SK-N-SH (cell line): ENCODE data around the gene SIK1.

Experiments used
- CHD2 ChIP-seq: fragments of 150-350 bp; IDR thresholded peaks from 2 replicates; pipeline ENCODE4 v1.6.1; 2018; ENCODE audit warnings: low read length; ENCODE audit not compliant: partially characterized antibody
- EP300 ChIP-seq, 2 experiments: IDR thresholded peaks; 2 replicates each; pipeline versions ENCODE4 v1.4.0 to v1.6.1; 2012; ENCODE audit warnings: borderline replicate concordance in 1 of 2, low read depth in 1 of 2, low read length in 1 of 2
- EZH2phosphoT487 ChIP-seq: fragments of 200-600 bp; sonication (generic); IDR thresholded peaks from 2 replicates; pipeline ENCODE4 v1.6.1; 2017; ENCODE audit warnings: low read depth, mixed run types, mild to moderate bottlenecking, antibody characterized with exemption, moderate library complexity, borderline replicate concordance
- FOSL2 ChIP-seq: IDR thresholded peaks from 2 replicates; pipeline ENCODE4 v1.4.0; 2012; ENCODE audit warnings: low read depth, mild to moderate bottlenecking, moderate library complexity, borderline replicate concordance
- GABPA ChIP-seq: IDR thresholded peaks from 2 replicates; pipeline ENCODE4 v1.4.0; 2012; ENCODE audit warnings: low read depth, mild to moderate bottlenecking
- JUND ChIP-seq: IDR thresholded peaks from 2 replicates; pipeline ENCODE4 v1.4.0; 2012
- POLR2AphosphoS5 ChIP-seq: IDR thresholded peaks from 2 replicates; pipeline ENCODE4 v1.6.1; 2012; ENCODE audit warnings: low read depth, low read length
- RXRA ChIP-seq: IDR thresholded peaks from 2 replicates; pipeline ENCODE4 v1.4.0; 2012; ENCODE audit warnings: low read depth, mild to moderate bottlenecking, borderline replicate concordance
- TAF1 ChIP-seq: IDR thresholded peaks from 2 replicates; pipeline ENCODE4 v1.6.1; 2012; ENCODE audit warnings: low read depth, mild to moderate bottlenecking, low read length, moderate library complexity, borderline replicate concordance
- TF ChIP-seq, protein P1 (sequence below): IDR thresholded peaks from 2 replicates; pipeline ENCODE4 v1.4.0; 2012; ENCODE audit warnings: low read depth
- TF ChIP-seq, protein P2 (sequence below): IDR thresholded peaks from 2 replicates; pipeline ENCODE4 v1.4.0; 2012; ENCODE audit warnings: low read depth, borderline replicate concordance
- TF ChIP-seq, protein P3 (sequence below): fragments of 200-600 bp; sonication (generic); IDR thresholded peaks from 2 replicates; pipeline ENCODE4 v1.6.1; 2017; ENCODE audit warnings: antibody characterized with exemption, mild to moderate bottlenecking, moderate library complexity
- TF ChIP-seq, protein P4 (sequence below): IDR thresholded peaks from 2 replicates; pipeline ENCODE4 v1.6.1; 2012; ENCODE audit warnings: mild to moderate bottlenecking, low read depth, low read length, moderate library complexity
- TF ChIP-seq, protein P5 (sequence below): IDR thresholded peaks from 2 replicates; pipeline ENCODE4; 2012

DNA sequence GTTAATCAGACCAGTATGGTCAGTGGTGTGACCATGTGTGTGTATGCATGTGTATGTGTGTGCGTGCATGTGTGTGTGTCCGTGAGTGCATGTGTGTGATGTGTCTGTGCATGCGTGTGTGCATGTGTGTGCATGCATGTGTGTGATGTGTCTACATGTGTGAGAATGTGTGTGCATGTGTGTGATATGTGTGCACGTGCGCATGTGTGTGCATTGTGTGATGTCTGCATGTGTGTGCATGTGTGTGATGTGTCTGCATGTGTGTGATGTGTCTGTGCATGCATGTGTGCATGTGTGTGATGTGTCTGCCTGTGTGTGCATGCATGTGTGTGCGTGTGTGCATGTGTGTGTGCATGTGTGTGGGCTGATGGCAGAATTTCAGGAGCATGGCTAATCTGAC, 58.2 kb downstream of the SIK1 start:
- TF ChIP-seq, protein P1, sequence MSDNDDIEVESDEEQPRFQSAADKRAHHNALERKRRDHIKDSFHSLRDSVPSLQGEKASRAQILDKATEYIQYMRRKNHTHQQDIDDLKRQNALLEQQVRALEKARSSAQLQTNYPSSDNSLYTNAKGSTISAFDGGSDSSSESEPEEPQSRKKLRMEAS: no peak
- TF ChIP-seq EP300 (IDR thresholded peaks at IDR 0.05; ENCODE audit: borderline replicate concordance in 1 of 2, low read depth in 1 of 2, low read length in 1 of 2) (no peak), CHD2 (no peak), POLR2AphosphoS5 (no peak), EZH2phosphoT487 (no peak), RXRA (no peak), TAF1 (no peak), JUND (no peak), FOSL2 (no peak), GABPA (no peak)
- TF ChIP-seq, protein P2, sequence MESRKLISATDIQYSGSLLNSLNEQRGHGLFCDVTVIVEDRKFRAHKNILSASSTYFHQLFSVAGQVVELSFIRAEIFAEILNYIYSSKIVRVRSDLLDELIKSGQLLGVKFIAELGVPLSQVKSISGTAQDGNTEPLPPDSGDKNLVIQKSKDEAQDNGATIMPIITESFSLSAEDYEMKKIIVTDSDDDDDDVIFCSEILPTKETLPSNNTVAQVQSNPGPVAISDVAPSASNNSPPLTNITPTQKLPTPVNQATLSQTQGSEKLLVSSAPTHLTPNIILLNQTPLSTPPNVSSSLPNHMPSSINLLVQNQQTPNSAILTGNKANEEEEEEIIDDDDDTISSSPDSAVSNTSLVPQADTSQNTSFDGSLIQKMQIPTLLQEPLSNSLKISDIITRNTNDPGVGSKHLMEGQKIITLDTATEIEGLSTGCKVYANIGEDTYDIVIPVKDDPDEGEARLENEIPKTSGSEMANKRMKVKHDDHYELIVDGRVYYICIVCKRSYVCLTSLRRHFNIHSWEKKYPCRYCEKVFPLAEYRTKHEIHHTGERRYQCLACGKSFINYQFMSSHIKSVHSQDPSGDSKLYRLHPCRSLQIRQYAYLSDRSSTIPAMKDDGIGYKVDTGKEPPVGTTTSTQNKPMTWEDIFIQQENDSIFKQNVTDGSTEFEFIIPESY: no peak
- TF ChIP-seq, protein P3, sequence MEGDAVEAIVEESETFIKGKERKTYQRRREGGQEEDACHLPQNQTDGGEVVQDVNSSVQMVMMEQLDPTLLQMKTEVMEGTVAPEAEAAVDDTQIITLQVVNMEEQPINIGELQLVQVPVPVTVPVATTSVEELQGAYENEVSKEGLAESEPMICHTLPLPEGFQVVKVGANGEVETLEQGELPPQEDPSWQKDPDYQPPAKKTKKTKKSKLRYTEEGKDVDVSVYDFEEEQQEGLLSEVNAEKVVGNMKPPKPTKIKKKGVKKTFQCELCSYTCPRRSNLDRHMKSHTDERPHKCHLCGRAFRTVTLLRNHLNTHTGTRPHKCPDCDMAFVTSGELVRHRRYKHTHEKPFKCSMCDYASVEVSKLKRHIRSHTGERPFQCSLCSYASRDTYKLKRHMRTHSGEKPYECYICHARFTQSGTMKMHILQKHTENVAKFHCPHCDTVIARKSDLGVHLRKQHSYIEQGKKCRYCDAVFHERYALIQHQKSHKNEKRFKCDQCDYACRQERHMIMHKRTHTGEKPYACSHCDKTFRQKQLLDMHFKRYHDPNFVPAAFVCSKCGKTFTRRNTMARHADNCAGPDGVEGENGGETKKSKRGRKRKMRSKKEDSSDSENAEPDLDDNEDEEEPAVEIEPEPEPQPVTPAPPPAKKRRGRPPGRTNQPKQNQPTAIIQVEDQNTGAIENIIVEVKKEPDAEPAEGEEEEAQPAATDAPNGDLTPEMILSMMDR: no peak
- TF ChIP-seq, protein P4, sequence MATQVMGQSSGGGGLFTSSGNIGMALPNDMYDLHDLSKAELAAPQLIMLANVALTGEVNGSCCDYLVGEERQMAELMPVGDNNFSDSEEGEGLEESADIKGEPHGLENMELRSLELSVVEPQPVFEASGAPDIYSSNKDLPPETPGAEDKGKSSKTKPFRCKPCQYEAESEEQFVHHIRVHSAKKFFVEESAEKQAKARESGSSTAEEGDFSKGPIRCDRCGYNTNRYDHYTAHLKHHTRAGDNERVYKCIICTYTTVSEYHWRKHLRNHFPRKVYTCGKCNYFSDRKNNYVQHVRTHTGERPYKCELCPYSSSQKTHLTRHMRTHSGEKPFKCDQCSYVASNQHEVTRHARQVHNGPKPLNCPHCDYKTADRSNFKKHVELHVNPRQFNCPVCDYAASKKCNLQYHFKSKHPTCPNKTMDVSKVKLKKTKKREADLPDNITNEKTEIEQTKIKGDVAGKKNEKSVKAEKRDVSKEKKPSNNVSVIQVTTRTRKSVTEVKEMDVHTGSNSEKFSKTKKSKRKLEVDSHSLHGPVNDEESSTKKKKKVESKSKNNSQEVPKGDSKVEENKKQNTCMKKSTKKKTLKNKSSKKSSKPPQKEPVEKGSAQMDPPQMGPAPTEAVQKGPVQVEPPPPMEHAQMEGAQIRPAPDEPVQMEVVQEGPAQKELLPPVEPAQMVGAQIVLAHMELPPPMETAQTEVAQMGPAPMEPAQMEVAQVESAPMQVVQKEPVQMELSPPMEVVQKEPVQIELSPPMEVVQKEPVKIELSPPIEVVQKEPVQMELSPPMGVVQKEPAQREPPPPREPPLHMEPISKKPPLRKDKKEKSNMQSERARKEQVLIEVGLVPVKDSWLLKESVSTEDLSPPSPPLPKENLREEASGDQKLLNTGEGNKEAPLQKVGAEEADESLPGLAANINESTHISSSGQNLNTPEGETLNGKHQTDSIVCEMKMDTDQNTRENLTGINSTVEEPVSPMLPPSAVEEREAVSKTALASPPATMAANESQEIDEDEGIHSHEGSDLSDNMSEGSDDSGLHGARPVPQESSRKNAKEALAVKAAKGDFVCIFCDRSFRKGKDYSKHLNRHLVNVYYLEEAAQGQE: no peak
- TF ChIP-seq, protein P5, sequence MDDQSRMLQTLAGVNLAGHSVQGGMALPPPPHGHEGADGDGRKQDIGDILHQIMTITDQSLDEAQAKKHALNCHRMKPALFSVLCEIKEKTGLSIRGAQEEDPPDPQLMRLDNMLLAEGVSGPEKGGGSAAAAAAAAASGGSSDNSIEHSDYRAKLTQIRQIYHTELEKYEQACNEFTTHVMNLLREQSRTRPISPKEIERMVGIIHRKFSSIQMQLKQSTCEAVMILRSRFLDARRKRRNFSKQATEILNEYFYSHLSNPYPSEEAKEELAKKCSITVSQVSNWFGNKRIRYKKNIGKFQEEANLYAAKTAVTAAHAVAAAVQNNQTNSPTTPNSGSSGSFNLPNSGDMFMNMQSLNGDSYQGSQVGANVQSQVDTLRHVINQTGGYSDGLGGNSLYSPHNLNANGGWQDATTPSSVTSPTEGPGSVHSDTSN: no peak
